ENCODE results near the gene ENDOU. TPM values are rescaled to one million over a fixed set of nuclear protein-coding genes. Genes with fewer than 3 reads are reported as not detected.

ENDOU gene
- total and polyA plus RNA-seq, 12 donors, result 0.11 to 0.56 (median 0.29) TPM; not detected in 1

DNA sequence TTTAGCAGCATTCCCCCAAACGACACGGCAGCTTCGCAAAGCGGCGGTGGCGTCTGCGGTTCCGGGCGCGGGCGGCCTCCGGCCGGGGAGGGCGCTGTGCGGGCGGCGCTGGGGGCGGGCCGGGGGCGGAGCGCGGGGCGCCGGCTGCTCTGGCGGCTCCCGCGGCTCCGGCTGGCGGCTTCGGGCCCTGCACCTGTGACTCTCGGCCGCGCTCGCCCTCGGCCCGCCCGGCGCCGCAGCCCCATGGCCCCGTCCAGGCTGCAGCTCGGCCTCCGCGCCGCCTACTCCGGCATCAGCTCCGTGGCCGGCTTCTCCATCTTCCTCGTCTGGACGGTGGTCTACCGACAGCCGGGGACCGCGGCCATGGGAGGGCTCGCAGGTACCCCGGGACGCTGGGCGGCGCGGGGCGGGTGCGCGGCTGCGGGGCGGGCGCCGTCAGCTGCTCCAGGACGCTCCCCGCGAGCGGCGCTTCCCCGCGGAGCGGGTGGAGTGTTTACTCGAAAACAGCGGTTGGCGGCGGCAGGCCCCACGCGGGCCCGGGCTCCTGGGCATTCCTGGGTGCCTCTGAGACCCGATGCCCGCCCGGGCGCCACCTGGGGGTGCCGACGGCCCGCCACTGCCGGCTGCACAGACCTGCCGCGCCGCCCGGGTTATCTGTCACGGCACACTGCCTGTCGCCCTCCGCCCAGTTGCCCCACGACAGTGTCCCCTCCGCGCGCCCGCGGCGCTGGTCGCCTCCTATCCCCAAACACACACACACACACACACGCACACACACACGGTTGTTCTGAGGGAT is 48.0 kb upstream of the ENDOU start, which contains the start of gene SLC48A1:
SLC48A1 (plus strand) TSS at position 177 of the 796 bp plus-strand sequence; CDS start at position 244, 67 bp downstream.
- 0 to 1% methylated on average over 94 to 106 of the region's 106 CpGs for whole genome bisulfite sequencing, 2 donors
- ATAC-seq (peak; percentile 60 to 93 (median 78)), DNase-seq (peak; percentile 60 to 83)
- TF ChIP-seq, protein P1, sequence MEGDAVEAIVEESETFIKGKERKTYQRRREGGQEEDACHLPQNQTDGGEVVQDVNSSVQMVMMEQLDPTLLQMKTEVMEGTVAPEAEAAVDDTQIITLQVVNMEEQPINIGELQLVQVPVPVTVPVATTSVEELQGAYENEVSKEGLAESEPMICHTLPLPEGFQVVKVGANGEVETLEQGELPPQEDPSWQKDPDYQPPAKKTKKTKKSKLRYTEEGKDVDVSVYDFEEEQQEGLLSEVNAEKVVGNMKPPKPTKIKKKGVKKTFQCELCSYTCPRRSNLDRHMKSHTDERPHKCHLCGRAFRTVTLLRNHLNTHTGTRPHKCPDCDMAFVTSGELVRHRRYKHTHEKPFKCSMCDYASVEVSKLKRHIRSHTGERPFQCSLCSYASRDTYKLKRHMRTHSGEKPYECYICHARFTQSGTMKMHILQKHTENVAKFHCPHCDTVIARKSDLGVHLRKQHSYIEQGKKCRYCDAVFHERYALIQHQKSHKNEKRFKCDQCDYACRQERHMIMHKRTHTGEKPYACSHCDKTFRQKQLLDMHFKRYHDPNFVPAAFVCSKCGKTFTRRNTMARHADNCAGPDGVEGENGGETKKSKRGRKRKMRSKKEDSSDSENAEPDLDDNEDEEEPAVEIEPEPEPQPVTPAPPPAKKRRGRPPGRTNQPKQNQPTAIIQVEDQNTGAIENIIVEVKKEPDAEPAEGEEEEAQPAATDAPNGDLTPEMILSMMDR (IDR thresholded peaks at IDR 0.05), result peak; percentile 20 to 65 (median 38)
- intact Hi-C loops (cut with DNase I), result loop anchor here in 2 of 10 donors (2.0 to 10.0 kb wide), 2 partner anchors 62 to 64 kb away; no protein-coding TSS in a partner anchor
- Histone ChIP-seq H3K9me3 (no peaks in the 10 kb centered on the region), H3K4me1 (peaks cover 24 to 64% (median 57%) of the 10 kb centered on the region in 9 donors), H3K36me3 (no peaks in the 10 kb centered on the region), H3K27me3 (no peaks in the 10 kb centered on the region), H3K27ac (peak within 1 kb of the TSS; percentile 73 to 90 (median 82)), H3K4me3 (peak within 1 kb of the TSS; percentile 63 to 99 (median 95))

DNA sequence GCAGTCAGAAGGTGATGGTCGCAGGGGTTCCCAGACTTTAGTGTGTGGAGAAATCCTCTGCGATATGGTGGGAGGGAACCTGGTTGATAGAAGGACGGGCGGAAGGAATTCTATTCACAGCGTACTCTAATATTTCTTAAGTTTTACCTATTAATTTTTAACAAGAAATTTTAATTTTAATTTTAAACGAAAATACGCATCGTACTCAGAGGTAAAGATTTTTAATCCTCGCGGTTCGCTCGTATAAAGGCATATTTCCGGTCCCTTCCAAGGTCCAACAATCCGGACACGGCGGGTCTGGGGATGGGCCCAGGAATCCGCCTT is 47.4 kb upstream of the ENDOU start:
- WGBS, 2 donors, result 13 to 16% methylated on average over 17 of the region's 17 CpGs
- H3K4me3 ChIP-seq, result peak overlapping the region in 9 of 10 donors; percentile 72 to 99 (median 96)
- TF ChIP-seq, protein P1 (IDR thresholded peaks at IDR 0.05), result no peak
- ATAC-seq, result no peak
- H3K4me1 ChIP-seq, result peaks cover 19 to 64% (median 52%) of the 10 kb centered on the region in 9 donors
- H3K36me3 ChIP-seq, result no peaks in the 10 kb centered on the region
- no peaks in the 10 kb centered on the region for H3K27me3 ChIP-seq
- no peak for DNase-seq
- intact Hi-C loops (cut with DNase I), result loop anchor here in 2 of 10 donors (2.0 to 10.0 kb wide), 2 partner anchors 62 to 64 kb away; no protein-coding TSS in a partner anchor
- no peaks in the 10 kb centered on the region for H3K9me3 ChIP-seq
- peak overlapping the region in 9 of 10 donors; percentile 33 to 90 (median 84) for H3K27ac ChIP-seq

DNA sequence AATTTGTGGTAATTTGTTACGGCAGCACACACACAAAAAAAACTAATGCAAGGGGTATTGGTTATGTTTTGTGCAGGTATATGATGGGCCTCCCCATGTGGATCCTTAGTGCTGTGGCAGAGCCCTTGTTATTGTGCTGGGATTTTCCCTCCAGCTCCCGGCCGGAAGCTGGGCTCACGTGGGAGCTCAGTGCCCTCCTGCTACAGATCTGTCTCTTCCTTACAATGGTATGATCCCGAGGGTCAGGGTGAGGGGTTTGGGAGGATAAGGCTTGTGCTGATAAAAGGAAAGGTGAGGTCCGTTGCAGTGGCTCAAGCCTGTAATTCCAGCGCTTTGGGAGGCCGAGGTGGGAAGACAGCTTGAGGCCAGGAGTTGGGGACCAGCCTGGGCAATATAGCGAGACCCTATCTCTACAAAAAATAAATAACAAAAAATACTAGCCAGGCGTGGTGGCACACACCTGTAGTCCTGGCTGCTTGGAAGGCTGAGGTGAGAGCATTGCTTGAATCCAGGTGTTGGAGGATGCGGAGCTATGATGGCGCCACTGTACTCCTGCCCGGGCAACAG is 46.9 kb upstream of the ENDOU start:
- Histone ChIP-seq H3K4me1 (peaks cover 15 to 62% (median 47%) of the 10 kb centered on the region in 9 donors), H3K27ac (peak overlapping the region in 3 of 10 donors; percentile 64 to 86 (median 84)), H3K4me3 (peak overlapping the region in 7 of 10 donors; percentile 72 to 99 (median 94)), H3K27me3 (no peaks in the 10 kb centered on the region), H3K9me3 (no peaks in the 10 kb centered on the region), H3K36me3 (no peaks in the 10 kb centered on the region)
- TF ChIP-seq, protein P1 (IDR thresholded peaks at IDR 0.05), result no peak
- intact Hi-C loops (cut with DNase I), result loop anchor here in 2 of 10 donors (2.0 to 10.0 kb wide), 2 partner anchors 63 to 65 kb away; no protein-coding TSS in a partner anchor
- 80 to 82% methylated on average over 13 of the region's 13 CpGs for WGBS, 2 donors
- DNase-seq (no peak), ATAC-seq (no peak)

DNA sequence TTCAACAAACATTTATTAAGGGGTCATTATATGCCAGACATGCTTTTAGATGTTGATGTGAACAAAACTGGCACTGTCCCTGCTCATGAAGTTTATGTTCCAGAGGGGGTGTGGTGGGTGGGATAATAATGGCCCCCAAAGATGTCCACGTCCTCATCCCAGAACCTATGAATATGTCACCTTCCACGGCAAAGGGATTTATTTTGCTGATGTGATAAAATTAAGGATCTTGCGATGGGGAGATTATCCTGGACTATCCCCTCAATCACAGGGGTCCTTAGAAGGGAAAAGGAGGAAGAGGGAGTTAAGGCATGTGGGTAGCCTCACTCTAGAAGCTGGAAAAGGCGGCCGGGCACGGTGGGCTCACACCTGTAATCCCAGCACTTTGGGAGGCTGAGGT is 46.0 kb upstream of the ENDOU start:
- no peaks in the 10 kb centered on the region for H3K27me3 ChIP-seq
- ATAC-seq (no peak), DNase-seq (no peak)
- TF ChIP-seq, protein P1 (IDR thresholded peaks at IDR 0.05), result no peak
- no peak overlapping the region for H3K27ac ChIP-seq
- H3K36me3 ChIP-seq, result no peaks in the 10 kb centered on the region
- intact Hi-C loops (cut with DNase I), result loop anchor here in 1 of 10 donors (10.0 kb wide), 1 partner anchor 63 kb away; no protein-coding TSS in a partner anchor
- peaks cover 11 to 61% (median 41%) of the 10 kb centered on the region in 9 donors for H3K4me1 ChIP-seq
- H3K4me3 ChIP-seq, result no peak overlapping the region
- 88 to 91% methylated on average over 6 of the region's 6 CpGs for WGBS, 2 donors
- no peaks in the 10 kb centered on the region for H3K9me3 ChIP-seq

Measured in heart right ventricle (tissue), 16 donors.